Stromal cell of bone marrow (primary cell): ENCODE measurements around the gene NUDCD2.

Experiments used
- DNase-seq: peaks from one replicate; pipeline ENCODE4 v3.0.0-alpha.2; 2012; ENCODE audit warnings: low read depth

Gene NUDCD2, protein sequence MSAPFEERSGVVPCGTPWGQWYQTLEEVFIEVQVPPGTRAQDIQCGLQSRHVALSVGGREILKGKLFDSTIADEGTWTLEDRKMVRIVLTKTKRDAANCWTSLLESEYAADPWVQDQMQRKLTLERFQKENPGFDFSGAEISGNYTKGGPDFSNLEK

DNA sequence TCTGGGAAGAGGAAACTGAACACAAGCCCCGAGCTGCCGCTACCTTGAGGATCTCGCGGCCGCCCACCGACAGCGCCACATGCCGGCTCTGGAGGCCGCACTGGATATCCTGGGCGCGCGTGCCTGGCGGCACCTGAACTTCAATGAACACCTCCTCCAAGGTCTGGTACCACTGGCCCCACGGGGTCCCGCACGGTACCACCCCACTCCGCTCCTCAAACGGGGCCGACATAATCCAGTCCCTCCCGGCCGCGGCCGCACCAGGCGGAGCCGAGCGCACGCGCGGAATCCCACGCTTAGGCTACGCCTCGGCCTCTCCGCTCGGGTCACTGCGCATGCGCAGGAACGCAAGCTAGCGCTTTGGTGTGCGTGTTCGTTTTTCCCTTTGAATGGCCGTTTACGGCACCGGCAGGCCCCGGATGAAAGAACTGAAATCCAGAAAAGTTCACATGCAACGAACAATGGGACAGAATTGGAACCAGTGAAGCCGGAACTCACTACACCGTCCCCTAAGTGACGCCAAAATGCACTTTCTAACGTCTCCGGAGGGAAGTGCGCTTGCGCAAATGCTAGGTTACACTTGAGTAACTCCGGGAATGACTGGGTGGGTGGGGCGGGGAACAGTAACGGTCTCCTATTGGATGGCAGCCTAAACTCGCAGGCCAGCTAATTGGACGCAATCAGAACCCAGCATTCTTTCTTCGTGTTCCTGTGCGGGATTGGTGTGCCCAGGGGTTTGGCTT lies at the start of gene NUDCD2:
Gene NUDCD2 (minus strand): TSS at position 284 of the 743 bp plus-strand sequence. CDS start 52 bp downstream, at position 232.
- peak; percentile 99 for DNase-seq

DNA sequence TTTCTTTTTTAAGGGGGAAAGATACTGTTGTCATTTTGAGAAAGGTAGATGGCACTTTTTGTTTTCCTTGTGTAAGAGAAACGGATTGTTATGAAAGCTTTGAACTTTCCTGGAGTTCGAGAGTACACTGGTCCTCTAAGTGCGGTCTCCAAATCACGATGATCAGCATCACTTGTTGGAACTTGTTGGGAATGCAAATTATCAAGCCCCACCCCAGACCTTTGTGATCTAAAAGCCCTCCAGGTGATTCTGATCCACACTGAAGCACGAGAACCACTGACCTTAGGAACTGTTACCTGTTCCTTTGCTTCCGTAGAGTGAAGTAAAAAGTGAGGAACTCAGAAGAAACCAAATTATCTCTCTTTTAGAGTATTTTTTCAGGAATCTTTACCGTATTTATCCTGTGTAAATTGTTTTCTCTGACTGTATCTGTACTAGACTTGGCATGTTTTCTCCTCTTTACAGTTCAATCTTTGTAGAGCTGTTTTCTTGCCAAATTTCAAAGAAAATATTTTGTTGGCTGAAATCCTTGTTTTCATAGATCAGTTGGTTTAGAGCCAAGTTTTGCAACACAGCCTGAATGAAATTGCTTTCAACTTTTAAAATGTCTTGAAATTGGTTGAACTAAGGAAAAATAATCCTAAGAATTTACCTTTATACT lies 49.5 kb upstream of the NUDCD2 start:
- DNase-seq = peak; percentile 45

DNA sequence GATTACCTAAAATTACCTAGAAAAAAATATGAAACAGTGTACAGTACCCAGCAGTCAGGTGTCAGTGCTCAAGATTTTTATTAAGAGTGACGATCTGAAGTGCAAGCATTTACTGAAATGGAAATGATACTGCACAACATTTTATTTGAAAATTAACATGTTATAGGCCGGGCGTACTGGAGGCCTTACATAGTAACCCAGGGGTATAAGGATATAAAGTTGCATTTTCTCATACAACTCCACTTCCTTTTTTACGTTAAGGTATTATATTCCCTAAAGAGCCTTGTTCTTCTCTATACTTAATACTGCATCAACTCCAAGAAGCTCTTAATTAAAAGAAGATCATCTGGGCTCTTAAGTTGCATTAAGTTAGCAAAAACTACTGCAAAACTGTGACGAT lies 48.9 kb upstream of the NUDCD2 start:
- no peak for DNase-seq

DNA sequence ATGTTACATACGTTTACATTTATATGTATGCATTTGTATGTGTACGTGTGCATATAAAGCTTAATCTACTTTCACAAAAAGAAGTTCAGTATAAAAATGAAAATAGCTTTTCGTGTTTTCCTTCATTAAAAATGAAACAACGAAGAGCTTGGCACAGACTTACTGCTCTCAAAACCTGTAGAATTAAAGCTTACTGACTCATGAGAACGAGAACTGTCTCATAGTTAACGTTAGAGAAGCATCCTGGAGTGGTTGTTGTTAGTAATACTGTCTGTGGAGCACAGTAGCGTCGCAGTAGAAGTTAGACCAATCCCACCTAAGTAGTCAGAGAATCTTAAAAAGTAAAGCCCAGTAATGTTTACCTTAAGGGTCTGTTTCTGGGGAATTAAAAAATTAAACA lies 46.8 kb upstream of the NUDCD2 start:
- no peak for DNase-seq

DNA sequence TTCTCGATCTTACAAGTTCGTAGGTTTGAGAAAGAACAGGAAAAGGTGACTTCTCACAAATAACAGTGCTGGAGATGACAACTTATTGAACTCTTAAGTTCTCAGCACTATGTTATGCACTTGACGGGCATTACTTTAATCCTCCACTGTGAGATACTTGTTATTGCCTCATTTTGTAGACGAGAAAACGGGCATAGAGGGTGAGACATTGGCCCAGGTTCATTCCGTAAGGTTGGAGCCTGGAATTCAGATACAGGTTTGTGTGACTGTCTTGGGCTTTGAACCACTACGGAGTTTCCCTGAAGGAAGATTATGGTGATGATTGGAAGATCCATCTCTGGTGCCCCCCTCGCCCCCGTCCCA lies 46.2 kb upstream of the NUDCD2 start:
- no peak for DNase-seq

DNA sequence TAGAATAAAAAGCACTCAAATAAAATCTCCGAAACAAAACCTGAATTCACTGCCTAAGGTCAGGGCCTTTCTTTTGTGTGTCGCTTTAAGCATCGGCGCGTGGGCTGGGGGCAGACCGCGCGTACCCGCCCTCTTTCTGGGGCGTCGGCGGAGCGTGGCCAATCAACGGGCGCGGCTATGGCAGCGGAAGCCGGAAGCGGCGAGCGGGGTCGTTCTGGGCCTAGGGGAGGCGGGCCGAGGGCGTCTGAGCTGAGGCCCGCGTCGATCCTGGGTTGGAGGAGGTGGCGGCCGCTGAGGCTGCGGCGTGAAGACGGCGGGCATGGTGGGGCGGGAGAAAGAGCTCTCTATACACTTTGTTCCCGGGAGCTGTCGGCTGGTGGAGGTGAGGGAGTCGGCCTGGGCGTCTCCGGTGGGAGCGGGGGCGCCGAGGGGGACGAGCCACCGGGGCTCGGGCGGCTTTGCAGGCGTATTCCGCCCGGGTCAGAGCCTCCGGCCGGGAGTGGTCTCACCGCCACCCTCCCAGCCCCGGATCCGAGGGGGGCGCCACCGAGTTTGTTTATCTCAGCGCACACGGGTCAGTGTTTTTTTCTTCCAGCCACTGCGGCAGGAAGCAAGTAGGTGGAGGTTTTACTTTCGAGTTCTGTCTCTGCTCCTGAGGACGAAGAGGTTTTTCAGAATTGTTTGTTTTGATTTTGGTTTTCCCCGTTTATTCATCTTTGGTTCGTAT lies 45.6 kb upstream of the NUDCD2 start, which contains the start of gene MAT2B:
Gene MAT2B (plus strand): TSS at position 252 of the 727 bp plus-strand sequence. CDS start 68 bp downstream, at position 320.
- peak; percentile 89 for DNase-seq

DNA sequence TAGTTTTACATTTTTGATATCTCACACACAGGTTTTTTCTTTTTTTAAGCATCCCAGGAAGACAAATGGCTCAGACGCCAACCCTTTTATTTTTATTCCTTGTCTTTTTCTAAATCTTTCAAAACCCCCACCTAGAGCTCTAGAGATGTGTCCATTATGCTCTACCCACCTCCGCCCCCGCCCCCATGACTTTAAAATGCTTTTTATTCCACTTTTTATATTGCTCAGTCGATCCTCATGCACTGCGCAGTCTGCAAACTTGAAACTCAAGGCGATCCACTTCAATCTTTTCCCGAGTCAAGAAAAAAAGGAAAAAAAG lies 45.1 kb upstream of the NUDCD2 start:
- DNase-seq = no peak

DNA sequence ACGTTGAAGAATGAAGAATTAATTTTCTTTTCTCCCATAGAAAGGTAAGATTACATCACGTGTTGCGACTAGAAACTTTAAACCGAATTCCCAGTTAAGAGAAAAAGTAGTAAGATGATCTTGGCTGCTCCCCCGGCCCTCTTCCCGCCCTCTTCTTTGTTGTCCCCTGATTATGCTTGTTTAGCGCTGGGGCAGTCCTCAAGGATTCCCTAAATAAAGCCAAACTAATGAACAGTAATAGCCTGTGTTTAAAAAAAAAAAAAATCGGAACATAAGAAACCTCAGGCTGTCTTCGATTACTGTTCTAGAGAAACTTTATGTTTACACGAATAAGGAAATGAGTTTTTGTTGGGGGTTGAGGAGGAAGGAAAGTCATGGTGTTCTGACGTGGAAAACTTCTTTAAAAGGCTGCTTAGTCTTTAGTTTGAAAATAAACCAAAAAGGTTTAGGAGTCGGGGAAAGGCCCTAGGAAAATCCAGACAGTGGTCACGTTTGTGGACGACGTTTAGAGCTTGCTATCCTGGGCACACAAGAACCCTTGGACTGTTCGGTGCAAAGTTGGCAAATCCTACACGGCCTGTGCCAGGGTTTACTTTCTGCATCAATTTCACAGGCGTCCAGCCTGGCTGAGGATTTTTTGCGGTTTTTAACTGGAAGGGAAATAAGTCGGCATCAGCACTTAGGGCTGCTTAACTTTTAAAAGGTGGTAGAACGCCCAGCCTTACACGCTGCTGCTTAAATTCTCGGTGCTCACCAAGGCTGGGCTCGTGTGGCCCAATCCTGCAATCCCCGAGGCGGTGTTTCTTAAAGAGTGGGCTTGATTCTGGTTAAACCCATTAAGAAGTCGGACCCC lies 44.4 kb upstream of the NUDCD2 start:
- peak; percentile 59 for DNase-seq

DNA sequence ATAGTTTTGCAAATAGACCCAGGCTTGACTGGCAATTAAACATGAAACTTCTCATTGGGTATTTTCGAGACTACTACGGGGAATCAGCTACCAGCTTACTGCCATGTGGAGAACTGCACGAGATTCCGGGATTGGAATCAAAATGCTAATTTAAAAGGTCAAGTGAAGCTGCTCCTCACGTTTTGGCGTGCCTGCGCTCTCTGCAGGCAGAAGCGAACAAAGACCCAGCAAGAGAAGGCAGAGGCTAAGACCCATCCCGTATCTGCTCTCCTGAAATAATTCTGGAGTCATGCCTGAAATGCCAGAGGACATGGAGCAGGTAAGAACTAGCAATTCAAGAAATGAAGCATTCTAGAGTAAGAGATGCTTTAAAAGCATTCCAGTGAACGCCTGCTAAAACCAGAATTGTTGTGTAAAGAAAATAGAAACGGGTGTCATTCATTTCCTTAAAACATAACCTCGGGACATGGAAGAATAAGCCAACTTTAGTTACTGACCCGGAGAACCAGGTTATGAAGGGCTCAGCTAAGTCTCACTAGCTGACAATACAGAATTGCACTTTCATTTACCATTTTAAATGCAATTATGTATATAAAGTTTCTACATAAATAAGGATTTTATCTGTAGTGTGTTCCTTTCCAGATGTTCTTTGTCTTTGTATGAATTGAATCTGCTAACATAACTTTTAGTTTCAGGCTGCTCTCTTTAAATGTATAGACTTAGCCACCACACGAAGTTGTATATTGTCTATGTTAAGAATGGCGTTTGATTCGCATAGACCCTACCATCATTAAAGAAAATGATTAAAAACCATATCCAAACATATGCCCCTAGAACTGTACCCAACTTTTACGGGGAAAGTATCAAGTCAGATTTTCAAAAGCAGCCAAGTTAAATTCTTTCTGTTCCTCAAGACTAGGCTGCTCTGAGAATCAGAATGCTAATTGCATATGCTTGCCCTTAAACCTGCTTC lies 43.5 kb upstream of the NUDCD2 start:
- DNase-seq = peak; percentile 75

DNA sequence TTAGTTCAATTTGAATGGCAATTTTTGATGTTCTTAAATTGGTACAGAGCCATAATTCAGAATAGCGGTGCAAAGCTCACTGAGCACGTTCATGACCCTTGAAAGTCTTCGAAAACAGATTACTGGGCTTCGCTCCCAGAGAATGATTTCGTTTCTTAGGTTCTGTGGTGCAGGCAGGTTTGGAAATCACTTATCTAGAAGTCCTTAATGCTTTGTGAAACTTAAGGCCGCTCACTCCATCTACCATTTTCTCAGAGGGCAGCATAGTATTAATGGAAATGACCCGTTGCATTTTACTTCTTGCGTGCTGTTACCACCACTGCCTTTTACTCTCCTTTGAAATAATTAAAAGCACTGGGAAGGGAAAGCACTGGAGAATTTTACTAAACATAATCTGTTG lies 42.6 kb upstream of the NUDCD2 start:
- DNase-seq = no peak

DNA sequence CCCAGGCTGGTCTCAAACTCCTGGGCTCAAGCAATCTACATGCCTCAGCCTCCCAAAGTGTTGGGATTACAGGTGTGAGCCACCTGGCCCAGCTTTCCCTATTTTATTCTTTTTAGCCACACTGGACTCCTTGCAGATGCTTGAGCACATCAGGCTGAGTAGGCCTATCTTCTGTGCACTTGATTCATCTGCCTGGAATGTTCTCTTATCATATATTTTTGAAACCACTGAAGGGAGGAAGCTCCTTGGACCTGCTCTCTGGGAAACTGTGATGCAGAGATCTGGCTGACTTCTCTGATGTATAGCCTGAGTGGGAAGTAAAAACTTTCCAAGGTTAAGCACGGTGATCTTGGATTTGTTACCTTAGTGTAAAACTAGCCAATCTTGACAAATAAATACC lies 39.0 kb upstream of the NUDCD2 start:
- DNase-seq = no peak

DNA sequence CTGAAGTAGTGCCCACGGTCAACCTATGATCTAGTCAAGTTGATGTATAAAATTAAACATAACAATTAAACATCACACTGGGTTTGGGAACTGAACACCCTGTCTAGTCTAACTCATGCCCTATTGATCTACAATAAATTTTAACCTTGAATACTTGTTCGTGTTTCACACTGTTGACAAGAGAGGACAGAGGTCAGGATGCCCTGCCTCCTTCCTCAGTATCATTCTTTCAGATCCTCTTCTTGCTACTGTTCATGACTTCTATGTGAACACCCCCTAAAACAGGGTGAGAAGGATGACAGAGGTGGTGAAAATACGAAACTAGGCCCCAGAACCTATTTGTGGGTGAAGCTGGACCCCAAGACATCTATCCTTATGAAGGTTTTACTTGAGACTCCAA lies 37.4 kb upstream of the NUDCD2 start:
- DNase-seq = no peak

DNA sequence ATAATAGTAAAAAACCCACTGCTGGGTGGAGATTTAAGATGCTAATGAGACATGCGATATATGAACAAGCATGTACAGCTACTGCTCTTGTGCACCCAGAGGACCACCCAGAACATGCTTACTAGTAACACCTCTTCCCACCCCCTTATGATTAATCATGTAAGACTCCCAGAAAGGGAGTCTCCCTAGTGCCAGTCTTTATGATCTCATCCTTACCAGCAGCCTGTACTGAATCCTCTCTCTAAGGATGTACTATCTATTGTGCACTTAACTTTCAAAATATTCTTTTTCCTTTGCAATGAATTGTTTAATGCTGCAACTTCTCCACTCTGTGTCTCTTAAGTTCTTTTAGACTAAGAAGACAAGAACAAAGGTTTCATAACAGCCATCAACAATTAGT lies 36.4 kb upstream of the NUDCD2 start:
- DNase-seq = no peak

DNA sequence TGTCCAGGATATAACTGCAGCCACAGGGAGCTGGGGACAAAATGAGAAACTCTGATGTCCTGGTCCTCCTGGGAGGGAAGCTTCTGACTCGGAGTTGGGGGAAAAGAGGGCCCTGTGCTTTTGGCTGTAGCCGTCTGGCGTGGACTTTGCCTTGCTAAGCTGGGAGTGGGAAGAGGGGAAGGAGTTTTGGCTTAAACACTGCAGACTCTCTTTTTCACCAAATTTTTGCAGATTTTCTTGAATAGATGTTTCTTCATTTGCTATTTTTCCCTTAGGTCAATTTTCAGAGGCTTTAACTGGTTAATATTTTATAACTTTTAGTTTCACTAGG lies 29.8 kb upstream of the NUDCD2 start:
- DNase-seq = no peak

DNA sequence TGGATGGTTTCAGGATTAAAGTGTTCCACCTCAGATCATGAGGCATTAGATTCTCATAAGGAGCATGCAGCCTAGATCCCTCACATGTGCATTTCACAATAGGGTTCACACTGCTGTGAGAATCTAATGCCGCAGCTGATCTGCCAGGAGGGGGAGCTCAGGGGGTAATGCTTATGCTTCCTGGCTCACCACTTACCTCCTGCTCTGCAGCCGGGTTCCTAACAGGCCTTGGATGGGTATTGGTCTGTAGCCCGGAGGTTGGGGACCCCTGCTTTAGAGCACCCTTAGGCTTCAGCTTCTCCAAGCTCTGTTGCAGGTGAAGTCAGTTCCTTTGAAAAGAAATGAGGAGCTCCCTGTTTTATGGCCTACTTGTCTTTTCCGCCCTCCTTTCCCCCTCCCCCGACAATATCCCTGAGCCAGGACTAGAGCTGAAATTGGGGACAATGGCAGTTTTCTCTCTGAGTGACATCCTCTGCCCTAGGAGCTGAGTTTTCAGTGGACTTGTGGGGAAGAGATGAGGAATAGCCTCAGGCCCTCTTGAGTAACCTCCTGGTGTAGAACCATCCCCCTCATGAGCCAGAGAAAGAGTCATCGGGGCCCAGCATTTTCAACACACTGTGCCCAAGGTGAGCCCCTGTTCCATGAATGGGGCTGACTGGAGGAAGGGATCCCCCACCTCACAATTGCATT lies 29.3 kb upstream of the NUDCD2 start:
- no peak for DNase-seq

DNA sequence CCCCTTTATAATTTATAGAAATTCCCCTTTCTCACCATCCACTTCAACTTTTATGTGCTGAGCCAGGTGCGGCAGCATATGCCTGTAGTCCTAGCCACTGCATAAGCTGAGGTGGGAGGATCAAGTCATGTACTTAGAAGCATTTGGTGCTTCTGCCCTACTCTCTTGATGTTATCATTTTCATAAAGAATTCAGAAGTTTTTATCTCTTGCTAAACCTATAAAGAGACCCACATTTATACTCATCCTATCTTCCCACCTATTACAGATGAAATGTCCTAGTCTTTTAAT lies 19.0 kb upstream of the NUDCD2 start:
- DNase-seq = no peak

DNA sequence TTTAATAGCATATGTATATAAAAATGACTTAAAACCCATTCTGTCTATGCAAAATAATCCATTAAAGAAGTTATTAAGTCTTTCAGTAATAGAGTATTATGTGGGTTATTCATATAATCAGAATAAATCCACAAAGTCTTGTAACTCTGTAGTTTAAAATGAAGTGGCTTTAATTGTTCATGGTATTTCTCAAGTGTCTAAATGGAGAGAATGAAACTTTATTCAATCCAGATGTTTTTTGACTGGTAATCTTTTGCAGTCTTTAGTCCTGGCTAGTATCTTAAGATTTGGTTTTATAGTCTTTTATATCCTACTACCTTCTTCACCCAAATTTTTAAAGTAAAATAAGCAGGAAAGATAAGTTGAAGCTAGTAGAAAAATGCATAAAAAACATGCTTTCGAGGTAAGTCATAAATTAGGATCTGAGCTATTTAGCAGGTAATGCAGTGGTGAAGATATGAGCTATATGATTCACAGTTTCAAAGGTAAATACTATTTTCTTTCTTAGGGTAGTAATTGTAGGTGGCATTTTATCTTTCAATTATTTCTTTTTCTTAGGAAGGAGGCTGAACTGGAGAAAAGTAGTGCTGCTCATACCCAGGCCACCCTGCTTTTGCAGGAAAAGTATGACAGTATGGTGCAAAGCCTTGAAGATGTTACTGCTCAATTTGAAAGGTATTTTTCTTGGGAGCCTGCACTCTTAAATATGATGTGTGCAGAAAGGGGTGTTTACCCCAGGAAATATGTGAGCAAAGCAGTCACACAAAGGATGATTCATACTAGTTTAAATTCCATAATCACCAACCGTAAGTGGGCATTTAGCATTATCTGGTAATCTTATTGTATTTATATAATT lies 18.5 kb upstream of the NUDCD2 start:
- no peak for DNase-seq

DNA sequence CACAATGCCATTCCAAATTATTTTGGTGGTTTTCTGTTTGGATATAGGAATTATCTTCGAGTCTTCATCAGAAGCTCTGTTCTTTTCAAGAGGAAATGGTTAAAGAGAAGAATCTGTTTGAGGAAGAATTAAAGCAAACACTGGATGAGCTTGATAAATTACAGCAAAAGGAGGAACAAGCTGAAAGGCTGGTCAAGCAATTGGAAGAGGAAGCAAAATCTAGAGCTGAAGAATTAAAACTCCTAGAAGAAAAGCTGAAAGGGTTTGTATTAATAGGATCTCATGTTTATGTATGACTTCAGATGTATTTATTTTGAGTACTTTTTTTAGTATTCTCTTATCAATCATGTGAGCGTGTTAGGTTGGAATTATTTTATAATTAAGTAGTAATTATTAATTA lies 15.5 kb upstream of the NUDCD2 start:
- no peak for DNase-seq

DNA sequence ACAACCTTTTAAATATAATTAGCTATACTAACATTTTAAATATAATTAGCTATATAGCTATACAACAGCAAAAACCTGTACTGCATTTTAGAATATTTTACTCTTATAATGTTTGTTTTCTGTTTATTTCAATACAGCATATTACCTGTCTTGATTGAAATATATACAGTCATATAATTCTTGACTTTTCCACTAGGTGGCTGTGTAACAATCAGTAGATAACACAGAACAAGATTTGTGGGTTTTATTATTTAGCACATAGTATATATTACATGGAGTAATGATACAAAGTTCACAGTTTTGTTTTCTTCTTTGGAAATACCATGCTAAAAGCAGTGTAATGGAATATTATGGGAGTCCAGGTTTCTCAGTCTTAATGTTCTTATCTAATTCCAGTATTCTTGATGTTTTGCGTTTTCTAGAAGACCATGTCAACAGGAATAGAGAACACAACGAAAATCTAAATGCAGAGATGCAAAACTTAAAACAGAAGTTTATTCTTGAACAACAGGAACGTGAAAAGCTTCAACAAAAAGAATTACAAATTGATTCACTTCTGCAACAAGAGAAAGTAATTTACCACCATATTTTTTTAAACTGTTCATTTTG lies 13.8 kb upstream of the NUDCD2 start:
- no peak for DNase-seq
